GM13977 (cell line): ENCODE results near the gene MEGF6.

Experiments
- DNase-seq: peaks from one replicate; pipeline ENCODE4 v3.0.0; 2012; ENCODE audit warnings: low spot score
- CTCF ChIP-seq: IDR thresholded peaks from 2 replicates; pipeline ENCODE4 v1.5.1; 2012; ENCODE audit warnings: mild to moderate bottlenecking, control low read depth; ENCODE audit not compliant: insufficient read depth; ENCODE audit errors: extremely low read depth, missing control alignments
- in situ Hi-C: fragments of 300-500 bp; cut with MboI; formaldehyde crosslinking; loops from one replicate; pipeline ENCODE4 v1.12.0; 2022; ENCODE audit warnings: low sequenced_read_pairs, low pct_unique_long_range_greater_than_20kb, mixed read lengths, inconsistent platforms; ENCODE audit not compliant: unreplicated experiment

MEGF6 gene

DNA sequence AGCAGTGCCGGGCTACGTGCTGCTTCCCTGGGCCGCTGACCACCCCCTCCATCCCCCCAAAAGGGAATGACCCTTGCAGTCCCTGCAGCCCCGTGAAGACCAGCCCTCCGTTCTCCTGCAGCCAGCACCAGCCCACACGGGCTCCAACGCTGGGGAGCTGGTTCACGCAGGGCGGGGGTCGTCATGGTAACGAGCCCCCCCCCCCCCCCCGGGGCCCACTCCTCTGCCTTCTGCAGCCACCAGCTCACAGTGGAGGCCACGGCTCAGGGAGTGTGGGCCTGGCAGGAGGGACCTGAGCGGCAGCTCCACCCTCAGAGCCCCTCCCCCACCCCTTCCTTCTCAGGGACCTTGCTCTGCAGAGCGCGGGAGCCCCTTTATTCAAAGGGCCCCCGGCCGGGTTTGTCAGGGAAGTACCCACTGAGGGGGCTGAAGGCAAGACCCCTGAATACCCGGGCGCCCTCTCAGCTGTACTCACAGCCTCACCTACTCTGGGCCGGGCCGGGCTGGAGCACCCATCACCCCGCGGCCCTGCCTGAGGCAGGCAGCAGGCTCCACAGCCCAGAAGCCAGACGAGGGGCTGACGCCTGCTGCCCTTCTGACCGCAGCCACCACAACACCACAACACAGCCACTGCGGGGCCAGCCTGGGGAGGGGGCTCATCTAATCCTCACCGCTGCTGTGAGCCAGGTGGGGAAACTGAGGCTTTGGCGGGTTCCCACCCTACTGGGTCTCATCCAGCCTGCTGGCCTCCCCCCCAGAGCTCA is 12.6 kb downstream of the MEGF6 start:
- TF ChIP-seq CTCF, result no peak
- in situ Hi-C loops, result no loop called here
- DNase-seq, result no peak

GRCh38 chr1:3598051-3598491 is 13.2 kb downstream of the MEGF6 start:
- TF ChIP-seq CTCF, result no peak
- in situ Hi-C loops, result no loop called here
- DNase-seq, result peak; percentile 57

- TF ChIP-seq CTCF, result no peak
- peak; percentile 64 for DNase-seq
- in situ Hi-C loops, result no loop called here
Measured at GRCh38 chr1:3597599-3597964, 13.7 kb downstream of the MEGF6 start.

DNA sequence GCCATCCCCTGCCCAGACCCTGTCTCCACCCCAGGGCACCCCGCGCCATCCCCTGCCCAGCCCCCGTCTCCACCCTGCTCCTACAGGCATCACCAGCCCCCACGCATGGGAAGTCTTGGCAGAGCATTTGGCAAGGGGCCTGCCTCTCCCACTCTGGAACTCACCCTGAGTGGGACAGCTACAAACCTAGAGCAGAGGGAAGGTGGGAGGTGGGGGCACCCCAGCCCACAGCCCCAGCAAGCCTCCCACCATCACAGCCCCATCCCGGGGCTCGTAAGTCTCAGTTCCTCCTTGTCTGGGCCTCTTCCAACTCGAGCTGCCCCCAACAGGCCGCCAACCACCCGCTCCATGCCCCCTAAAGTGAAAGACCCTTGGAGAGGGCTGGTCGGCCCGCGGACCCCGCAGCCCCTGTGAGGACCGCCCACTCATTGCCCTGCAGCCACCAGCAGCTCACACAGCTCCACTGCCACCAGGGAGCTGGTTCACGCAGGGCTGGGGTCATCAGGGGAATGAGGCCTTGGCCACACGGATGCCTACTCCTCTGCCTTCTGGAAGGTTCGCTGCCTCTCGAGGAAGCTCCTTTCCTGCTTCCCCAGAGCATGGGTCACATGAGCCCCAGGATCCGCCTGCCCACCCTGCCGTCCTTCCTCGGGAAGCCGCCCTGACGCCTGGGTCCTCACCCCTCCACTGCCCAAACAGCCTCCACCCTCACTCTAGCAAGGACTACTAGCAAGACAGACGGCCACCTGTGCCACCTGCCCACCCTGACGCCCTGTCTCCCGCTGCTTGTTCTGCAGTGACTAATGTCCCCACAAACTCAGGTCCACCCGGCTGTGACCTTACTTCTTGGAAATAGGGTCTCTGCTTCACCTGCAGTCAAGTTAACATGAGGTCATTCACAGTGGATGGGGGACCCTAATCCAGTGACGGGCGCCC is 14.4 kb downstream of the MEGF6 start:
- peak; percentile 55 for DNase-seq
- in situ Hi-C loops, result no loop called here
- TF ChIP-seq CTCF, result no peak

GRCh38 chr1:3595949-3596348 is 15.4 kb downstream of the MEGF6 start:
- in situ Hi-C loops, result no loop called here
- TF ChIP-seq CTCF, result no peak

GRCh38 chr1:3594706-3595377 is 16.5 kb downstream of the MEGF6 start:
- DNase-seq, result no peak
- in situ Hi-C loops, result no loop called here
- TF ChIP-seq CTCF, result no peak

More at GRCh38 chr1:3595949-3596348, 15.4 kb downstream of the MEGF6 start:
- DNase-seq, result no peak
